Body of pancreas (tissue), 4 donors: ENCODE results near the gene GCM1. TPM values are rescaled to one million over a fixed set of nuclear protein-coding genes. Genes with fewer than 3 reads are reported as not detected.

Source experiments
- ATAC-seq: fragments of 150-250 bp; one replicate; pipeline ENCODE4 v1.9.1; 2016
- DNase-seq, 4 donors: peaks; one replicate each; pipeline ENCODE4 v3.0.0-alpha.2; 2019
- H3K27ac ChIP-seq, 4 donors: fragments of 200-600 bp; sonication (generic); 1 replicate in 3 of 4; 2 replicates in 1 of 4; pipeline versions ENCODE4 v1.5.1 to v1.6.1; 2016 to 2019; ENCODE audit warnings: mild to moderate bottlenecking in 1 of 4, mixed read lengths in 1 of 4, moderate library complexity in 1 of 4
- H3K27me3 ChIP-seq, 2 donors: fragments of 200-600 bp; sonication (generic); one replicate each; pipeline ENCODE4 v1.6.0; 2016; ENCODE audit warnings: mild to moderate bottlenecking in 1 of 2
- H3K36me3 ChIP-seq, 2 donors: fragments of 200-600 bp; sonication (generic); replicated peaks in 1 of 2; 2 replicates each; pipeline ENCODE4 v1.5.1; 2016; ENCODE audit warnings: low read depth in 2 of 2; ENCODE audit not compliant: insufficient read depth in 1 of 2
- H3K4me1 ChIP-seq: fragments of 200-600 bp; sonication (generic); one replicate; pipeline ENCODE4 v1.6.0; 2016
- H3K4me3 ChIP-seq, 2 donors: fragments of 200-600 bp; sonication (generic); 1 replicate in 1 of 2; 2 replicates in 1 of 2; pipeline ENCODE4 v1.5.1; 2016 to 2019
- H3K9me3 ChIP-seq, 3 donors: fragments of 200-600 bp; sonication (generic); 1 replicate in 2 of 3; 2 replicates in 1 of 3; pipeline ENCODE4 v1.5.1; 2016
- POLR2A ChIP-seq, 3 donors: fragments of 450-650 bp; IDR thresholded peaks; one replicate each; pipeline ENCODE4 v1.6.1; 2016; ENCODE audit warnings: antibody characterized with exemption in 3 of 3, mild to moderate bottlenecking in 2 of 3
- WGBS, 2 donors: methylation state at CpG; one replicate each; pipeline ENCODE4 v1.1.5; 2017; 5-methylcytosine and 5-hydroxymethylcytosine counted together
- intact Hi-C: fragments of 100-400 bp; cut with DNase I; formaldehyde crosslinking; loops from one replicate; pipeline ENCODE4 v1.15.1; 2023
- total RNA-seq, 2 donors: library from RNA; depleted of rRNA; stranded (reverse); fragments of >200 nt; gene quantifications; one replicate each; pipeline ENCODE4 v1.1.0, GENCODE V29; 2016
- TF ChIP-seq, protein P1 (sequence below), 7 experiments: fragments of 450-650 bp in 4 of 7; fragments of 200-600 bp in 3 of 7; sonication (generic) in 3 of 7; IDR thresholded peaks; one replicate each; pipeline ENCODE4 v1.5.1; 2016 to 2019; ENCODE audit warnings: antibody characterized with exemption in 7 of 7

Gene GCM1
- total RNA-seq, 2 donors from 2014 or later, result 0.26 TPM; not detected in 1

DNA sequence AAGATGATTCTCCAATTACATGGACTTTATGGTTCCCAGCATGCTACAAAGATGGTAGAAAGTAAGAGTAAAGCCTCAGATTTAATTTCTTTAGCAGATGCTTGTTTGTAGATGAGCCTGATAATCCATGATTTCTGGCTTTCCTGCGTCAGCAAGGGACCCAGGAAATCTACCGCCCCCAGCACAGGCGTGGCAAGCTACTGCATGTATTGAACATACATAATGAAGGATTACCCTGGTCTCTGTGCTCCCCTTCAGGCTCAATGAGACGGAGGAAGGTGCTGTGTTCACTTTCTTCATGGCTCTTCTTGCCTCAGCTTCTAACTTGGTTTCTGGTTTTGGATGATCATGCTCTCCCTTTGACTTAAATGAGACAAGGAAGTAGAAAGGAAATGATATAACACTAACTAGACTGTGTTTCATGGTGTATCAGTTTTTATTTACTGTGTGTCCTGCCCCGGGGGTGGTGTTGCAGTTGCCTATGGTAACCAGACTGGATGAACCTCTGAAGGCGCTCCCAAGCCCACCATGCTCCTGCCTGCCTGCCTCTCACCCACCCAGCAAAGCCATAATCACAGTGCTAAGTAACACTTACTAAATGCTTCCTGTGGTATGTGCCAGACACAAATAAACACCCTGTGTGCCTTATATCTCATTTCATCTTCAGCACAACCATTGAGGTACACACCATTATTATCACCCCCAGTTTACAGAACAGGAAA, 17.9 kb downstream of the GCM1 start:
- 69 to 74% methylated on average over 6 of the region's 6 CpGs for WGBS, 2 donors
- no peaks in the 10 kb centered on the region for H3K9me3 ChIP-seq
- H3K4me1 ChIP-seq, result peaks cover 5% of the 10 kb centered on the region
- DNase-seq (no peak), ATAC-seq (no peak)
- H3K27me3 ChIP-seq, result no peaks in the 10 kb centered on the region
- H3K4me3 ChIP-seq, result no peak overlapping the region
- TF ChIP-seq, protein P1, sequence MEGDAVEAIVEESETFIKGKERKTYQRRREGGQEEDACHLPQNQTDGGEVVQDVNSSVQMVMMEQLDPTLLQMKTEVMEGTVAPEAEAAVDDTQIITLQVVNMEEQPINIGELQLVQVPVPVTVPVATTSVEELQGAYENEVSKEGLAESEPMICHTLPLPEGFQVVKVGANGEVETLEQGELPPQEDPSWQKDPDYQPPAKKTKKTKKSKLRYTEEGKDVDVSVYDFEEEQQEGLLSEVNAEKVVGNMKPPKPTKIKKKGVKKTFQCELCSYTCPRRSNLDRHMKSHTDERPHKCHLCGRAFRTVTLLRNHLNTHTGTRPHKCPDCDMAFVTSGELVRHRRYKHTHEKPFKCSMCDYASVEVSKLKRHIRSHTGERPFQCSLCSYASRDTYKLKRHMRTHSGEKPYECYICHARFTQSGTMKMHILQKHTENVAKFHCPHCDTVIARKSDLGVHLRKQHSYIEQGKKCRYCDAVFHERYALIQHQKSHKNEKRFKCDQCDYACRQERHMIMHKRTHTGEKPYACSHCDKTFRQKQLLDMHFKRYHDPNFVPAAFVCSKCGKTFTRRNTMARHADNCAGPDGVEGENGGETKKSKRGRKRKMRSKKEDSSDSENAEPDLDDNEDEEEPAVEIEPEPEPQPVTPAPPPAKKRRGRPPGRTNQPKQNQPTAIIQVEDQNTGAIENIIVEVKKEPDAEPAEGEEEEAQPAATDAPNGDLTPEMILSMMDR (IDR thresholded peaks at IDR 0.05), result no peak
- TF ChIP-seq POLR2A (IDR thresholded peaks at IDR 0.05), result no peak
- intact Hi-C loops, result no loop called here
- H3K27ac ChIP-seq, result peak overlapping the region in 2 of 4 donors; percentile 42
- H3K36me3 ChIP-seq, result no peaks in the 10 kb centered on the region

- Histone ChIP-seq H3K9me3 (no peaks in the 10 kb centered on the region), H3K36me3 (no peaks in the 10 kb centered on the region), H3K27me3 (no peaks in the 10 kb centered on the region), H3K4me1 (peaks cover 5% of the 10 kb centered on the region), H3K27ac (peak overlapping the region in 2 of 4 donors; percentile 53 to 63), H3K4me3 (no peak overlapping the region)
- intact Hi-C loops, result no loop called here
- peak; percentile 65 for ATAC-seq
- TF ChIP-seq, protein P1 (IDR thresholded peaks at IDR 0.05), result no peak
- no peak for TF ChIP-seq POLR2A (IDR thresholded peaks at IDR 0.05)
- peak in 1 of 4 donors; percentile 2 for DNase-seq
- WGBS, 2 donors, result 48 to 58% methylated on average over 5 of the region's 5 CpGs
Observed at GRCh38 chr6:53128842-53129241, 19.8 kb downstream of the GCM1 start.

- 89 to 91% methylated on average over 4 of the region's 4 CpGs for WGBS, 2 donors
- no peak for TF ChIP-seq POLR2A (IDR thresholded peaks at IDR 0.05)
- TF ChIP-seq, protein P1 (IDR thresholded peaks at IDR 0.05), result no peak
- H3K4me3 ChIP-seq, result no peak overlapping the region
- H3K27ac ChIP-seq, result no peak overlapping the region
- intact Hi-C loops, result no loop called here
- peaks cover 7% of the 10 kb centered on the region for H3K4me1 ChIP-seq
- H3K27me3 ChIP-seq, result no peaks in the 10 kb centered on the region
- H3K36me3 ChIP-seq, result no peaks in the 10 kb centered on the region
- DNase-seq, result no peak
- ATAC-seq, result no peak
- H3K9me3 ChIP-seq, result no peaks in the 10 kb centered on the region
Observed at GRCh38 chr6:53125276-53125675, 23.4 kb downstream of the GCM1 start.

DNA sequence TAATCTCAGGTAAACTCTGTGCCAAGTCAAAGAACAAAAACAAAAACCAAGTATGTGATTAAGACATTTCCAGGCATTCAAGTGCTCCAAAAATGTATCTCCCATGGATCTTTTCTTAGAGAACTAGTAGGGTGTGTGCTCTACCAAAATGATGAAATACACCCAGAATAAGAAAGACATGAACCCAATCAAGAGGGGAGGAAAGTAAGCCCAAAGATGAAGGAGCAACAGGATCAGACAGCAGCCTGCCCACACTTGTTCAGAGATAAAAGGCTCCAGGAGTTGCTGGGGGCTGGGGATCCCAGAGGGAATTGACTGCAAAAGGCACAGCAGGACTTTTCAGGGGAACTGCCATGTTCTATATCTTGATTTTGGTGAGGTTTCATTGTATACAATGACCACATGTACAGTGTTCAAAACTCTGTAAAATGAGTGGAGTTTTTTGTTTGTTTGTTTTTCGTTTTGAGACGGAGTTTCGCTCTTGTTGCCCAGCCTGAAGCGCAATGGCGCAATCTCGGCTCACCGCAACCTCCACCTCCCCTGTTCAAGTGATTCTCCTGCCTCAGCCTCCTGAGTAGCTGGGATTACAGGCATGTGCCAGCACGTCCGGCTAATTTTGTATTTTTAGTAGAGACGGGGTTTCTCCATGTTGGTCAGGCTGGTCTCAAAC, 24.4 kb downstream of the GCM1 start:
- H3K27me3 ChIP-seq, result no peaks in the 10 kb centered on the region
- no peaks in the 10 kb centered on the region for H3K9me3 ChIP-seq
- H3K4me1 ChIP-seq, result peaks cover 15% of the 10 kb centered on the region
- TF ChIP-seq, protein P1 (IDR thresholded peaks at IDR 0.05), result no peak
- TF ChIP-seq POLR2A (IDR thresholded peaks at IDR 0.05), result no peak
- intact Hi-C loops, result no loop called here
- no peaks in the 10 kb centered on the region for H3K36me3 ChIP-seq
- ATAC-seq (no peak), DNase-seq (no peak)
- H3K4me3 ChIP-seq, result no peak overlapping the region
- no peak overlapping the region for H3K27ac ChIP-seq
- WGBS, 2 donors, result 94 to 95% methylated on average over 10 of the region's 10 CpGs
